Activated CD4-positive, alpha-beta T cell treated with anti-CD3 and anti-CD28 coated beads for 4 hours (primary cell): ENCODE data around the gene POM121C.
"Not testable (repeated sequence)": the region's sequence is repeated elsewhere in the genome, so short reads cannot be mapped to it uniquely, and the experiment has no call there.

Experiments used
- DNase-seq, 2 donors: peaks; one replicate each; pipeline ENCODE4 v3.0.0-alpha.2; 2020

Gene POM121C

DNA sequence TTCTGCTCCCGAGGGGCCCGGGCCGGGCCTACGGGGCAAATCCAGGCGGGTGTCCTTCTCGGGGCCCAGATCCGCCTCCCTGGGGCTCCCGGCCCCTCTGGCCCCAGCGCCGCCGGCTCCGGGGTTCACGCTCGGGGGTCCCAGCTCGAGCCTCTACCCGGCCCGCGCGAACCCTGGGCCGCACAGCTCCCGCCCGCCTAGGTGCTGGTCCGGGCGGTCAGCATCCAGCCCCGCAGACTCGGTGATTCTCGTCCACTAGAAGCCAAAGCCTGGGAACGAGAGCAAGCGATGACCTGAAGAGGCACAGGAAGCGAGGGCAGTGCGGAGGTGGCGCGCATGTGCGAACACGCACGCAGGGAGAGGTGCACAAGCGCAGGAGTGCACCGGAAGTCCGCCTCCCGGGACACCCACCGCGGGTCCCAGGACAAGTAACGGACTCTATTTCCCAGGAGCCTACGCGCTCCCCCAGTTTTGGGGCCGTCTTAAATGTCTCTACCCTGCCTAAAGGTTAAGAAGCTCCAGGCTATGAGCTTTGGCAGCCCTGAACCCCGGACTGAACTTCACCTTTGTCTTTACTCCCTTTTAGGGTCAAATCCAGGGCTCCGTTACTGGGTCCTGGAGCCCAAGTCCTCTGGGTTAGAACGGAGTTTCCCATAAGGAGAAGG is at the start of gene POM121C:
Gene POM121C, minus strand, starts transcription at position 321 of the 665 bp plus-strand sequence. CDS start 44,803 bp downstream, outside the sequence.
- peak; percentile 81 to 84 for DNase-seq

DNA sequence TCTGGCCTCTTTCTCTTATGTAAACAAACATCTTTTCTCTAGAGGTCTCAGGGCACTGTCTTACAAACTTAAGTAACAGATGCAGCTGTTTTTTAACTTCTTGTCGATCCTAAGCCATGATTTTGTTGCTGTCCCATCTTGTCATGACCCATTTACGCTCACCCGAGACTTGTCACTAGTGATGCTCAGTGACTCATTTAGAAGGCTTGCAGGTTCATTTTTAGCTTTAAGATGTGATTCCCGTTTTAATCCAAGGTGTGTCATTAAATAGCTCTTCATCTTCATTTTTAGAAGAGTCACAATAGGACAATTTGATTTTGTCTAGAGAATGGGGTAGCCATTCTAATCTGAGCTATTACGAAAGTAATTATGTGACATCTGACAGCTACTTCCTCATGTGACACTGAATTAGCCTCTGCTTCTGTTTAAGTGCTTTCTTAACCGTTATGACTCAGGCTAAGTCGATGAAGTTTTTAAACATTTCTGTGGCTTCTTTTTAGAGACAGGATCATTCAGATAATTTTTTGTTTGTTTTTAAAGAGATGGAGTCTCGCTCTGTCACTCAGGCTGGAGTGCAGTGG is 48.7 kb upstream of the POM121C start:
- no peak for DNase-seq

DNA sequence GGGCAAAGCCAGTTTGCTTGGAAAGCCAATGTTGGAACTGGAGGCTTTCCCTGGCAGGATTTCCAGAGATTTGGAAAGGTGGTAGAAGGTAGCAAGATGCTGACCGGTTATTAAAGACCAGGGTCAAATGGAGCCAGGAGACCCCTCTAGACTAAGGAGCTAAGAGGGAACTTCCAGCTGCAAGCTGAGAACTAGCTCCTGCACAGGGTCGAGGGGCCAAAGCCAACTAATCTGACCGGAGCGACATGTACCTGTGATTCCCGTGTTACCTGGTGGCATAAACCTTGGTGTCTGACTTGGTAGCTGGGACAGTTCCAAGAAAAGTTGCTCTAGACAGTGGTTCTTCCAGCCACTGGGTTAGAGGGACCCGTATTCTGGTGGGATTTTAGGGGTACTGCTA is 47.8 kb upstream of the POM121C start:
- DNase-seq, result no peak

DNA sequence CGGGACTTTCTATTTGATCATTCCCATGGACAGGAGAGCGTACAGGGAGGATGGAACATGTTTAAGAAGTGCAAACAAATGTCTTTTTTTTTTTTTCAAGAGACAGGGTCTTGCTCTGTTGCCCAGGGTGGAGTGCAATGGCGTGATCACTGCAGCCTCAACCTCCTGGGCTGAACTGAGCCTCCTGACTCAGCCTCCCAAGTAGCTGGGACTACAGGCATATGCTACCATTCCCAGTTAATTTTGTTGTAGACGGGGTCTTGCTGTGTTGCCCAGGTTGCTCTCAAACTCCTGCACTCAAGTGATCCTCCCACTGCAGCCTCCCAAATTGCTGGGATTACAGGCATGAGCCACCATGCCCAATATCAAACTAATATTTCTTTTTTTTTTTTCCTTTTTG is 46.5 kb upstream of the POM121C start:
- no peak for DNase-seq

DNA sequence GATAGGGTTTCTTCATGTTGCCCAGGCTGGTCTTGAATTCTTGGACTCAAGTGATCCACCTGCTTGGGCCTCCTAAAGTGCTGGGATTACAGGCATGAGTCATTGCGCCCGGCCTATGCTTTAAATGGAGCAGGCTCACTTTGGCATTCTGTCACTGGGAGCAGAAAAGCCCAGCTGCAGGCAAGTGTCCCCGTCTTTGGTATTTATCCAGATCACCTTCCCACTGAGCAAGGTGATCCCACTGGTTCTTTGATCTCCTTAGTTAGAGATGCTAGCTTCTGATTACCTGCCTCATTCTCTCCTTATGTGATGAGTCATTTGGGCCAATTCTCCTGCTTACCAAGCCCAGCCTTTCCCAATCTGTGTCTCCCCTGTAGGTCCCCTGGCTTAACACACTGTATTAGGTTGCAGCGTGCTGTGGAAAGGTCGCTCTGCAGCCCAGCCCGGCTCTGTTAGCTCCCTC is 45.3 kb upstream of the POM121C start:
- no peak for DNase-seq

DNA sequence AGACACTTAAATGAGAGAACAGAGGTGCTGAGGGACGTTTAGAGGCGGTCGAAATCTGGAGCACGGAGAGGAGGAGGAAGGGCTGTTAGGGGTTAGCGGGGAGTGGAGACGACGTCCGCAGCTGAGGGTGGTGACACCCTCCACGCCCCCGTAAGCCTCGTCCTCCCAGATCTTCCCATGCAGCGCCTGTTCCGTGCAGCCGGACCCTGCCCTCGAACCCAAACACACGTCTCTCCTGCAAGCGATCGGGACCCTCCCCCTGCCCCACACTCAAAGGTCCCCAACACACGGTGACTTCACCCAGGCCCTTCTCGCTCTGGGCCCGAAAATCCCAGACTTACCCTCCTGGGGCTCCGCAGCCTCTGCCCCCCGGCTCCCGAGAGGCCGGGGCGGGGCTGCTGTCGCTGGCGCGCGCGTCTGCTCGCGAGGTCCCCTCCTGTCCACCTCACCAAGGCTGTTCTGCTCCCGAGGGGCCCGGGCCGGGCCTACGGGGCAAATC is 41.2 kb upstream of the POM121C start:
- peak in 1 of 2 donors; percentile 5 for DNase-seq

DNA sequence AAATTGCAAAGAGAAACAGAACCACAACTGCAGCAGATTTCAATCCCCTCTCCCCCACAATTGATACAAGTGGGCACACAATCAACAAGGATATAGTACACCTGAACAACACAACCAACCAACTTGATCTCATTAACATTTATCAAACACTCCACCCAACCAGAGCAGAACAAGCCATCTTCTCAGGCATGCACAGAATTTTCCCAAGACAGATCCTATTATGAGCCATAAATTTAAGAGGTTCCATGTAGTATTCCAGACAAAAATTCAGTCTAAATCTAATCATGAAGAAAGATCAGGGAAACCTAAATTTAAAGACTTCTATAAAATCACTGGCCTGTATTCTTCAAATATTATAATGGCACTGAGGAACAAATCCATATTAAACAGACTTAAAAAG is 35.6 kb upstream of the POM121C start:
- not testable (repeated sequence) for DNase-seq

DNA sequence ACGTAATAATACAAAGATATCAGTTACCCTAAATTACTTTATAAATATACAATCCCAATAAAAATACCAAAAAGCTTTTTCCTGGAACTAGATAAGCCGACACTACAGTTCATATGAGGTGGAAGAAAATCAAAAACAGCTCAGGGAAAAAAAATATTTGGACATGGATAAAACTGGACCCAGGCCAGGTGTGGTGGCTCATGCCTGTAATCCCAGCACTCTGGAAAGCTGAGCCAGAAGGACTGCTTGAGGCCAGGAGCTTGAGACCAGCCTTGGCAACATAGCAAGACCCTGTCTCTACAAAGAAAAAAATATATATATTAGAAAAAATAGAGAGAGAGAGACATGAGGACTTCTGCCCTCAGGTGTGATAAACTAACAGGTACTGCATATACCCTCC is 32.7 kb upstream of the POM121C start:
- not testable (repeated sequence) for DNase-seq

DNA sequence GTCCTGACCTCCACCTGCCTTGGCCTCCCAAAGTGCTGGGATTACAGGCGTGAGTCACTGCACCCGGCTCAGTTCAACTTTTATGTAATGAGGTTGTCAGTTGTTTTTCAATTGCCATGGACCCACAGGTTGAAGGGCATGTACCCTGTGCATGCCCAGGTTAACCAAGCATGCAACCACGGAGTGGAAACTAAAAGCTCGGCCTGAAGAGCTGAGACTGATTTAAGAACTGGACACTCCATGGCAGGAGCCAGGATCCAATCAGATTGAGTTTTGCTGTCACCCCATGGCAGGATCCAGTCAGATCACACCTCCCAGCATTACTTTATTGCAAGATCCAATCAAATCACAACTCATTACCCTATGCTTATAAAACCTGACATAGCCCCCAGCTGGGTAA is 22.9 kb upstream of the POM121C start:
- not testable (repeated sequence) for DNase-seq

DNA sequence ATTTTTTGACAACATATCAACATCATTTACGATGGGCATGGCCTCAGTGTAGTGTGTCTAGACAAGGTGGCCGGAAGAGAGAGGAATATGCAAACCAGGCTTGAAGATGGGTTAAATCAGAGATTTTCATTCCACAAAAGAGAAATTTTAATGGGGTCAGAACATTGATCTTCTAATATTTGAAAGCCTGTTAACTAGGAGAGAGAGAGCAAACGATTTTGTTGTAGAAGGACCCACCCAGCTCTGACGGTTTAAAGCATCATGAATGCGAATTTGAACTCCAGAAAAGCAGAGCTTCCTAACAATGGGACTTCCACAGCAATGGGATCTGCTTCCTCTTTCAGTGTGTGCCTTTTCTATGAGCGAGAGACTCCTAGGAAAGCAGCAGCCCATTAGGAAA is 5.9 kb upstream of the POM121C start, which contains the start of gene SPDYE5:
Gene SPDYE5, plus strand, starts transcription at position 301 of the 400 bp plus-strand sequence. CDS start 1,728 bp downstream, outside the sequence.
- not testable (repeated sequence) for DNase-seq

DNA sequence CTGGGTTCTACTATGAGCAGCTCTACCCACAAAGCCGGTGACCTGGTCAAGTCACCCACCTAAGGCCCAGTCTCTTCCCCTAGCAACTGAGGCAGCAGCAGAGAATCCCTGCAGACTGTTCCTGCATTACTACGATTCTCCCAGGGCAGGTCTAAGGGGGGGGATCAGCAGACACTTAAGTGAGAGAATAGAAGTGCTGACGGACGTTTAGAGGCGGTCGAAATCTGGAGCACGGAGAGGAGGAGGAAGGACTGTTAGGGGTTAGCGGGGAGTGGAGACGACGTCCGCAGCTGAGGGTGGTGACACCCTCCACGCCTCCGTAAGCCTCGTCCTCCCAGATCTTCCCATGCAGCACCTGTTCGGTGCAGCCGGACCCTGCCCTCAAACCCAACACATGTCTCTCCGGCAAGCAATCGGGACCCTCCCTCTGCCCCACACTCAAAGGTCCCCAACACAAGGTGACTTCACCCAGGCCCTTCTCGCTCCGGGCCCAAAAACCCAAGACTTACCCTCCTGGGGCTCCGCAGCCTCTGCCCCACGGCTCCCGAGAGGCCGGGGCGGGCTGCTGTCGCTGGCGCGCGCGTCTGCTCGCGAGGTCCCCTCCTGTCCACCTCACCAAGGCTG is 632 bp downstream of the POM121C start:
- peak in 1 of 2 donors; percentile 7 for DNase-seq

DNA sequence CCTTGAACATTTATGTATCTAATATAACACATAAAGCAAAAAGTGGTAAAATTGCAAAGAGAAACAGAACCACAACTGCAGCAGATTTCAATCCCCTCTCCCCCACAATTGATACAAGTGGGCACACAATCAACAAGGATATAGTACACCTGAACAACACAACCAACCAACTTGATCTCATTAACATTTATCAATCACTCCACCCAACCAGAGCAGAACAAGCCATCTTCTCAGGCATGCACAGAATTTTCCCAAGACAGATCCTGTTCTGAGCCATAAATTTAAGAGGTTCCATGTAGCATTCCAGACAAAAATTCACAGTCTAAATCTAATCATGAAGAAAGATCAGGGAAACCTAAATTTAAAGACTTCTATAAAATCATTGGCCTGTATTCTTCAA is 5.8 kb downstream of the POM121C start:
- not testable (repeated sequence) for DNase-seq

DNA sequence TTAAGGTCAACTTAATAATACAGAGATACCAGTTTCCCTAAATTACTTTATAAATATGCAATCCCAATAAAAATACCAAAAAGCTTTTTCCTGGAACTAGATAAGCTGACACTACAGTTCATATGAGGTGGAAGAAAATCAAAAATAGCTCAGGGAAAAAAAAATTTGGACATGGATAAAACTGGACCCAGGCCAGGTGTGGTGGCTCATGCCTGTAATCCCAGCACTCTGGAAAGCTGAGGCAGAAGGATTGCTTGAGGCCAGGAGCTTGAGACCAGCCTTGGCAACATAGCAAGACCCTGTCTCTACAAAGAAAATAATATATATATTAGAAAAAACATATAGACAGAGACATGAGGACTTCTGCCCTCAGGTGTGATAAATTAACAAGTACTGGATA is 8.6 kb downstream of the POM121C start:
- not testable (repeated sequence) for DNase-seq

DNA sequence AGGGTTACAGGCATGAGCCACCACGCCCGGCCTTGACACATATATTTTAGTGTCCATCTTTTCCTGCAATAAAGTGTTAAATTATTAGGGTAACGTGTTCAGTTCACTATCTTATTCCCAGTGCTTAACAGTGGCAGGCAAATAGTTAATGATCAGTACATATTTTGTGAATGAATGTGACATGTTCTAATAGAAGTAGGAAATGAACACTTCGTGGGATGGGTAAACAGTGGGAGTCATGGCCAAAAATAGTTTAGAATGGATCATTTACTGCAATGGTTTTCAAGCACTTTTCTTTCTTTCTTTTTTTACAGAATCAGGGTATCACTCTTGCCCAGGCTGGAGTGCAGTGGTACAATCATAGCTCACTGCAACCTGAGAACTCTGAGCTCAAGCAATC is 15.9 kb downstream of the POM121C start:
- DNase-seq, result not testable (repeated sequence)

DNA sequence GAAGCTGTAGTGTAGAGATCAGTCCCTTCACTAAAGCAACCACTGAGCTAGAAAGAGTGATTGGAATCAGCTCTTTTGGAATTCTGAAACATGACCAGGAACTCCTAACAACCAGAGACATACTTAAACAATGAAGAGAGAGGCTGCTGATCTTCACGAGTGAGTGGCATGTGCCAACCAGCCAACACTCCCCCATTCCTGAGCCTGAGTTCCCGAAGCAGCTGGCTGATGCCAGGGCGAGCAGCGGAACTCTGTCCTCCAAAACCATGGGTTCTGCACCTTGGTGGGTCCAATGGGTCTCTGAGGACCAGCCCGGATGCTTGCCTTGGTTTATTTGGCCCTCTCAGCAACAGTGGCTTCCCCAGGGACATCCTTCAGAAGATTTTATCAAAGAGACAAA is 25.6 kb downstream of the POM121C start:
- DNase-seq, result not testable (repeated sequence)

DNA sequence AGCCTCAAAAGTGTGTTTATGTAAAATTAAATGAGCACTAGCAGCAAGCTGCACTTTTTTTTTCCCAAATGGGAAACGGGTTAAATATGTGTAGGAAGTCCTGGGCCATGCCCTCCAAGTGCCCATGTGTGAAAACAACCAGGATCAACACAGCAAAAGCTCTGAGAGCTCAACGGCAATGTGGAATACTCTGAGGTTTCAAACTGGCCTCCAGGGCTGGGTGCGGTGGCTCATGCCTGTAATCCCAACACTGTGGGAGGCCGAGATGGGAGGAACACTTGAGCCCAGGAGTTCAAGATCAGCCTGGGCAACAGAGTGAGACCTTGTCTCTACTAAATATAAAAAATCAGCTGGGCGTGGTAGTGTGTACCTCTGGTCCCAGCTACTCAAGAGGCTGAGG is 28.1 kb downstream of the POM121C start:
- DNase-seq, result not testable (repeated sequence)

DNA sequence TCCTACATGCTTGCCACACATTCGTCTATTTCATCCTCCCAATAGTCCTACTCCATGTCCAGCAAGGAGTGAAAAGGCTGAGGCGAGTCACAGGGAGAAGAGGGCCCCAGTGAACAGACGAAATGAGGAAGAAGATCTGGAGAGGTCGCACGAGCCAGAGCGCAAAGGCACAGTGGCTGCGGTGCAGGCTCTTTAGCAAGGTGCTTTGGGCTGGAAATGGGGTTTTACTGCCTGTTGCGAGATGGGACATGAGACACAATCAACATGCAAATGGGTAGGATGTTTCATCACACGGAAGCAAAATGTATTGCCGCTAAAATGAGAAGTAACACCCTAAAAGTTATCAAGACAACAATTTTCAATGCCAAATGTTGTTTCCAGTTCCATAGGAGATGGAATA is 29.7 kb downstream of the POM121C start:
- not testable (repeated sequence) for DNase-seq

DNA sequence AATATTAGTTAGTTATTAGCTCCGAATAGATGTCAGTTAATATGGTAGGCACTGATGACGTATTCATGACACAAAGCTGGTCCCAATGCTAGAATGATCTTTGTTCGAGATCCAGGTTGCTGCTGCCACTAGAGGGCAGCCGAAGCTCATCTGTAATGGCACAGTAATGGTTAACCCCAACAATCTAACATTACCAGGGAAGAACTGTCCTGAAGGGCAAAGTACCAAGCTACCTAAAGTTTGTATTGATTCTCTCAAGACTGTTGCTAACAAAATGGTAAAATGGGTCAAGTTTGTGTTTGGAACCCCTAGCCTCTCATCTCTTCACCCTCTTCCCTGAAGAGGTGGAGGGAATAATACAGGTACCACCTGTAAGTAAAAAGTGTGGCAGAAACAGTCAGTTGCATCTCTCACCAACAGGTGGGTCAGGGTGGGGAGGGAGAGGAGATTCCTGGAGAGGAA is 33.6 kb downstream of the POM121C start:
- DNase-seq, result not testable (repeated sequence)

DNA sequence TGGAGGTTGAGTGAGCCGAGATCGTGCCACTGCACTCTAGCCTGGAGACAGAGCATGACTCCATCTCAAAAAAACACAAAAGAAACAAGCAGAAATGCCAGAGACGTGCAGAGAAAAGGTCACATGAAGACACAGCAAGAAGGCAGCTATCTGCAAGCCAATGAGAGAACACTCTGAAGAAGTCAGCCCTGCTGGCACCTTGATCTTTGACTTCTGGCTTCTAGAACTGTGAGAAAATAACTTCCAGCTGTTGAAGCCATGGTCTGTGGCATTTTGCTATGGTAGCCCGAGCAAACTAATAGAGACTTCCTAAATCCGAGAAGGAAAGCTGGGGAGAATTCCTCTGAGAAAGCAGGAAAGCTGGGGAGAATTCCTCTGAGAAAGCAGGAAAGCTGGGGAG is 36.2 kb downstream of the POM121C start:
- not testable (repeated sequence) for DNase-seq

DNA sequence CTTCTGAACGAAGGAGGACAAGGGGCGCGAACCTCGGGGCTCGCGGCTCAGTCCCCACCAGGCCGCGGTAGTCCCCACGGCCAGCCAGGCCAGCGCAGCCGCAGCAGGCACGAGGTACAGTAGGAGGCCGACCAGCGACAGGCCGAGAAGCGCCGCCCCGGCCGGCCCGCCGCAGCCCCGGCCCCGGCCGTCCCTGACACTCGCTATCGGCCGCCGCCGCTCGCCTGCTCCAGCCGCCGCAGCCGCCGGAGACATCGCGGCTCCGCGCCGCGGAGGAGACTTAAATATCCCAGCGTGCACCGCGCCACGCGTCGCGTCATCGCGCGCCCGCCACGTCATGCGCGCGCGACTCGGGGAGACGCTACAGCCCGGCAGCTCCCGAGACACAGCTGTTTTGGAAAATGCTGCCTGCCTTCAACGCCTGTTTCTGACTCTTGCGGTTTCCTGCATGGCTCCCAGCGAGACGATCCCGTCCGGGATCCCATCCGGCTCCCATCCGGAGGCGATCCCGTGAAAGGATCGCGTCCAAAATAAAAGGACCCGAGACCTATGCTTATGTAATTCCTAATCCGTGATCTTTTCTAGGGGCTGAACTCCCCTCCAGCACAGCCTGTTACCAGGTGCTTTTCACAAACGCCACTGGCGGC is 43.5 kb downstream of the POM121C start:
- peak; percentile 21 to 24 for DNase-seq

DNA sequence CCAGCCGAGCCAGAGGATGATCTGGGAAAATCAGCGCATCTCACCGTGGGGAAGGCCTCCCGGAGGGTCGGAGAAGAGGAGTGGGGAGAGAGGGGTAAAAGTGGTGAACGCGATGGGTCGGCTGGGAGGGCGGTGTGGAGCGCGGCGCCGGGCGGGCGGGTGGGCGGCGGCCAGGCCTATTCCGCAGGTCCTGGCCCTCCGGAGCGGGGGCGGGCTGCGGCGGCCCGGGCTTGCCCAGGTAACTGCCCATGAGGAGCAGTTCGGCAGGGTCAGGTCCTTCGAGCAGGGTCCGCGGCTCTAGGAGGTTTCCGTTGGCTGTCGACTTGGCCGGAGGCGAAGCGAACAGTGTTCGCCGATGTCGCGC is 44.0 kb downstream of the POM121C start:
- not testable (repeated sequence) for DNase-seq

DNA sequence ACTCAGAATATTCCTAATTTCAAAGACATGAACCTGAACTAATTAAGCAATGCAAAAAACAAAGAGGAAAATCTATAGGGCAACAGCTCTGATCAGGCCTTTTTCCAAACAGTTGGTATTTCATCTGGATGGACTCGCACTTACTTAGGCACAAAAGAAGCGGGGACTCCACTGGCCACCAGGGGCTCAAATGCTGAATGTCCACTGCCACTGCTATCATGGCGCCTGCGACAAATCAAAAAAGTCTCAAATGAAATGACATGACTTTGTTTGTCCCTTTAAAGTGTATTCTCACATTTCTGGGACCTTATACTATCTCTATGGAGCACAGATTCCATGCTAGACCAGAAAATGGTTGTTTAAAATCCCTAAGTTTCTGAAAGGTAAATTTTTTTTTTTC is 47.1 kb downstream of the POM121C start:
- DNase-seq, result not testable (repeated sequence)

DNA sequence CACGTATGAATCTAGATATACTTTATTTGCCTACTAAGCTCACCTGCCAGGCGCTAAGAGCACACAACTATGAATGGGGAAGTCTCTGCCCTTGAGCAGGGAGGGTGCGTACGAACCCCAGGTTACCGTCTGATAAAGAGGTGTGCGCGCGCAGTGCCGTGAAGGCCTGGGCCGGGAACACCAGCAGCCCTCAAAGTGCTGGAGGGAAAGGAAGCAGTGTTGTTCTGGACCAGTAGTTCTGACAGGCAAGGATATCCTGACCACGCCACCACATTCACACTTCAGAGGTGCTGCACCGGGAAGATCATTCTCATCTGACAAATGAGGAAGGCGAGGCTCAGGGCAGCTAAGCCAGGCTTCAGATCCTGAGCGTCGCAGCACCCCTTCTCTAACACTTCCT is 62.6 kb downstream of the POM121C start:
- DNase-seq, result not testable (repeated sequence)
